HFF-Myc (cell line): ENCODE data around the gene SCNN1A.

Source experiments
- DNase-seq: peaks from one replicate; pipeline ENCODE4 v3.0.0-alpha.2; 2011; ENCODE audit warnings: low read depth; ENCODE audit errors: extremely low read depth
- H3K4me3 ChIP-seq: replicated peaks from 2 replicates; pipeline ENCODE4 v1.5.1; 2011; ENCODE audit warnings: low read depth, mild to moderate bottlenecking, control low read depth, low read length
- CTCF ChIP-seq: IDR thresholded peaks from 2 replicates; pipeline ENCODE4 v1.5.1; 2012; ENCODE audit warnings: mild to moderate bottlenecking, low read depth, low read length, control low read depth; ENCODE audit errors: missing control alignments

Gene SCNN1A

GRCh38 chr12:6336079-6336888, 39.1 kb downstream of the SCNN1A start:
- no peak for TF ChIP-seq CTCF
- H3K4me3 ChIP-seq, result peak overlapping the region; percentile 78
- peak; percentile 99 for DNase-seq

- TF ChIP-seq CTCF, result peak; percentile 58
- peak; percentile 72 for DNase-seq
- peak overlapping the region; percentile 33 for H3K4me3 ChIP-seq
Measured at GRCh38 chr12:6335451-6336078, 39.8 kb downstream of the SCNN1A start.

GRCh38 chr12:6334940-6335450, 40.4 kb downstream of the SCNN1A start:
- DNase-seq, result no peak
- no peak for TF ChIP-seq CTCF
- H3K4me3 ChIP-seq, result peak overlapping the region; percentile 33

- no peak for DNase-seq
- no peak for TF ChIP-seq CTCF
- H3K4me3 ChIP-seq, result no peak overlapping the region
Measured at GRCh38 chr12:6334359-6334758, 41.0 kb downstream of the SCNN1A start.

- no peak for DNase-seq
- no peak for TF ChIP-seq CTCF
Measured at GRCh38 chr12:6333566-6333965, 41.8 kb downstream of the SCNN1A start.

GRCh38 chr12:6333029-6333428, 42.3 kb downstream of the SCNN1A start:
- no peak for TF ChIP-seq CTCF
- no peak overlapping the region for H3K4me3 ChIP-seq
- no peak for DNase-seq

More at GRCh38 chr12:6333566-6333965, 41.8 kb downstream of the SCNN1A start:
- H3K4me3 ChIP-seq, result no peak overlapping the region
